H1 (cell line): ENCODE measurements around the gene DDX51. TPM values are rescaled to one million over a fixed set of nuclear protein-coding genes. Genes with fewer than 3 reads are reported as not detected.

Source experiments
- CTCF ChIA-PET: fragments of 300-600 bp; sonication (Branson Sonifier 250); formaldehyde crosslinking; loops from one replicate; lab custom pipeline; 2021; ENCODE audit not compliant: partially characterized antibody; lab: Charles Lee
- POLR2A ChIA-PET: fragments of 300-600 bp; sonication (Branson Sonifier 250); formaldehyde crosslinking; loops from one replicate; lab custom pipeline; 2021; ENCODE audit warnings: inconsistent platforms; ENCODE audit not compliant: partially characterized antibody; lab: Charles Lee
- DNase-seq, 2 experiments: peaks; one replicate each; pipeline versions ENCODE4 v3.0.0 to v3.0.0-alpha.2; 2010 to 2022; ENCODE audit warnings: low spot score in 2 of 2, low read depth in 1 of 2, mixed read lengths in 1 of 2
- FAIRE-seq: peaks from 2 replicates; lab custom pipeline; 2011; peaks lifted over from hg19 to GRCh38; lab: Jason Lieb, UNC
- H2AFZ ChIP-seq: 2 replicates; pipeline ENCODE4 v1.8.1; 2012; ENCODE audit warnings: low read length, inconsistent platforms
- H2AK5ac ChIP-seq: 2 replicates; pipeline ENCODE4 v1.6.1; 2013; ENCODE audit warnings: low read depth, low read length
- H2BK120ac ChIP-seq: replicated peaks from 2 replicates; pipeline ENCODE3; 2013; ENCODE audit warnings: low read depth, low read length, inconsistent platforms
- H2BK12ac ChIP-seq: 2 replicates; pipeline ENCODE4 v1.6.1; 2013; ENCODE audit warnings: low read depth, low read length
- H2BK15ac ChIP-seq: 2 replicates; pipeline ENCODE4 v1.6.1; 2013; ENCODE audit warnings: low read length
- H2BK20ac ChIP-seq: 2 replicates; pipeline ENCODE4 v1.6.1; 2013; ENCODE audit warnings: low read length
- H2BK5ac ChIP-seq: 2 replicates; pipeline ENCODE4 v1.6.1; 2013; ENCODE audit warnings: low read depth, low read length
- H3K14ac ChIP-seq: 2 replicates; pipeline ENCODE4 v1.6.1; 2013; ENCODE audit warnings: inconsistent platforms; ENCODE audit not compliant: insufficient read length
- H3K18ac ChIP-seq: 2 replicates; pipeline ENCODE4 v1.6.1; 2013; ENCODE audit warnings: low read length; ENCODE audit errors: extremely low read depth
- H3K23ac ChIP-seq: 2 replicates; pipeline ENCODE4 v1.6.1; 2013; ENCODE audit warnings: inconsistent platforms; ENCODE audit not compliant: insufficient read length
- H3K23me2 ChIP-seq: 2 replicates; pipeline ENCODE4 v1.6.1; 2013; ENCODE audit warnings: low read depth, low read length
- H3K27ac ChIP-seq: 2 replicates; pipeline ENCODE4 v1.6.1; 2011; ENCODE audit warnings: low read depth, low read length, inconsistent platforms
- H3K27me3 ChIP-seq, 4 experiments: replicated peaks in 1 of 4; 1 replicate in 1 of 4; 2 replicates in 3 of 4; pipeline versions ENCODE4 v1.6.1 to v1.8.1; 2011 to 2013; ENCODE audit warnings: low read length in 3 of 4, mild to moderate bottlenecking in 3 of 4, inconsistent platforms in 2 of 4, mixed read lengths in 2 of 4, moderate library complexity in 1 of 4; ENCODE audit not compliant: control insufficient read depth in 3 of 4, insufficient read depth in 3 of 4; ENCODE audit errors: extremely low read depth in 1 of 4
- H3K36me3 ChIP-seq, 4 experiments: 2 replicates each; pipeline versions ENCODE4 v1.6.1 to v1.8.1; 2011 to 2013; ENCODE audit warnings: mild to moderate bottlenecking in 4 of 4, low read length in 3 of 4, moderate library complexity in 2 of 4, control low read depth in 1 of 4, inconsistent platforms in 1 of 4; ENCODE audit not compliant: insufficient read depth in 4 of 4, control insufficient read depth in 2 of 4
- H3K4ac ChIP-seq: replicated peaks from 2 replicates; pipeline ENCODE3; 2013; ENCODE audit warnings: low read length, low read depth, mixed read lengths, inconsistent platforms; ENCODE audit not compliant: insufficient read length
- H3K4me1 ChIP-seq, 4 experiments: replicated peaks in 1 of 4; 1 replicate in 1 of 4; 2 replicates in 3 of 4; pipeline versions ENCODE4 v1.6.1 to v1.8.1; 2011 to 2013; ENCODE audit warnings: low read length in 3 of 4, inconsistent platforms in 2 of 4, mixed read lengths in 1 of 4; ENCODE audit not compliant: insufficient read depth in 4 of 4, control insufficient read depth in 3 of 4
- H3K4me2 ChIP-seq, 2 experiments: 2 replicates each; pipeline versions ENCODE4 v1.6.1 to v1.8.1; 2011 to 2013; ENCODE audit warnings: low read depth in 2 of 2, low read length in 2 of 2, control low read depth in 1 of 2, inconsistent platforms in 1 of 2, mild to moderate bottlenecking in 1 of 2; ENCODE audit not compliant: insufficient read depth in 1 of 2
- H3K4me3 ChIP-seq, 4 experiments: fragments of 200-600, 300-600 bp in 1 of 4; sonication (generic), shearing (Covaris generic), sonication (Bioruptor Twin) in 1 of 4; 2 replicates each; pipeline versions ENCODE4 v1.5.1 to v1.8.1; 2011 to 2016; ENCODE audit warnings: low read length in 4 of 4, low read depth in 3 of 4, control low read depth in 2 of 4, inconsistent platforms in 2 of 4, mild to moderate bottlenecking in 2 of 4, mixed read lengths in 1 of 4, moderate library complexity in 1 of 4; ENCODE audit not compliant: insufficient read depth in 2 of 4; ENCODE audit errors: extremely low read depth in 1 of 4
- H3K56ac ChIP-seq: replicated peaks from 2 replicates; pipeline ENCODE3; 2013; ENCODE audit warnings: low read depth, mild to moderate bottlenecking, mixed read lengths, low read length, inconsistent platforms; ENCODE audit not compliant: insufficient read length
- H3K79me1 ChIP-seq: 2 replicates; pipeline ENCODE4 v1.6.1; 2013; ENCODE audit warnings: low read depth, low read length, control low read depth
- H3K79me2 ChIP-seq, 2 experiments: 2 replicates each; pipeline versions ENCODE4 v1.6.1 to v1.8.1; 2012 to 2013; ENCODE audit warnings: low read length in 2 of 2, mild to moderate bottlenecking in 2 of 2, inconsistent platforms in 1 of 2; ENCODE audit not compliant: insufficient read depth in 2 of 2, control insufficient read depth in 1 of 2
- H3K9ac ChIP-seq, 4 experiments: replicated peaks in 1 of 4; 1 replicate in 1 of 4; 2 replicates in 3 of 4; pipeline versions ENCODE4 v1.6.1 to v1.8.1; 2011 to 2013; ENCODE audit warnings: low read depth in 3 of 4, low read length in 3 of 4, control low read depth in 2 of 4, mild to moderate bottlenecking in 2 of 4, moderate library complexity in 2 of 4, inconsistent platforms in 1 of 4; ENCODE audit errors: extremely low read depth in 1 of 4
- H3K9me3 ChIP-seq, 2 experiments: 2 replicates each; pipeline versions ENCODE4 v1.6.1 to v1.8.1; 2012 to 2013; ENCODE audit warnings: mild to moderate bottlenecking in 2 of 2, moderate library complexity in 2 of 2, control low read depth in 1 of 2, inconsistent platforms in 1 of 2, low read depth in 1 of 2, low read length in 1 of 2, mixed read lengths in 1 of 2; ENCODE audit not compliant: insufficient read depth in 2 of 2
- H4K20me1 ChIP-seq, 2 experiments: replicated peaks in 1 of 2; 2 replicates each; pipeline versions ENCODE3 to v1.8.1; 2011 to 2013; ENCODE audit warnings: inconsistent platforms in 2 of 2, low read length in 2 of 2, mild to moderate bottlenecking in 1 of 2; ENCODE audit not compliant: insufficient read depth in 2 of 2, control insufficient read depth in 1 of 2
- H4K5ac ChIP-seq: 2 replicates; pipeline ENCODE4 v1.6.1; 2013; ENCODE audit warnings: low read length, low read depth, mixed read lengths, inconsistent platforms; ENCODE audit not compliant: insufficient read length
- H4K8ac ChIP-seq: 2 replicates; pipeline ENCODE4 v1.8.0; 2013; ENCODE audit warnings: mild to moderate bottlenecking, moderate library complexity, low read length, inconsistent platforms; ENCODE audit not compliant: insufficient read depth; ENCODE audit errors: extremely low read depth
- H4K91ac ChIP-seq: replicated peaks from 2 replicates; pipeline ENCODE3; 2013; ENCODE audit warnings: low read length, mixed read lengths, inconsistent platforms; ENCODE audit not compliant: insufficient read length
- CREB1 ChIP-seq: IDR thresholded peaks from 2 replicates; pipeline ENCODE4 v1.6.1; 2012; ENCODE audit warnings: inconsistent platforms
- HDAC2 ChIP-seq, 2 experiments: fragments of 300-600 bp in 1 of 2; sonication (generic) in 1 of 2; IDR thresholded peaks; 2 replicates each; pipeline ENCODE4 v1.6.1; 2011 to 2012; ENCODE audit warnings: low read depth in 2 of 2, low read length in 2 of 2, mild to moderate bottlenecking in 2 of 2, moderate library complexity in 2 of 2, borderline replicate concordance in 1 of 2, inconsistent platforms in 1 of 2
- JUN ChIP-seq: IDR thresholded peaks from 2 replicates; pipeline ENCODE4 v1.6.1; 2011; ENCODE audit warnings: low read depth, mild to moderate bottlenecking, improper control_type of control experiment, low read length
- NRF1 ChIP-seq: IDR thresholded peaks from 2 replicates; pipeline ENCODE4 v1.6.1; 2011; ENCODE audit warnings: mild to moderate bottlenecking, low read depth, low read length, improper control_type of control experiment
- SIN3A ChIP-seq, 2 experiments: IDR thresholded peaks in 1 of 2; conservative IDR thresholded peaks in 1 of 2; 2 replicates each; pipeline ENCODE4 v1.6.1; 2011 to 2012; ENCODE audit warnings: low read length in 2 of 2, improper control_type of control experiment in 1 of 2, low read depth in 1 of 2, mild to moderate bottlenecking in 1 of 2
- SP1 ChIP-seq: IDR thresholded peaks from 2 replicates; pipeline ENCODE4 v1.6.1; 2011; ENCODE audit warnings: low read depth, low read length
- SP2 ChIP-seq: IDR thresholded peaks from 2 replicates; pipeline ENCODE4 v1.6.1; 2012; ENCODE audit warnings: mild to moderate bottlenecking, low read length, inconsistent platforms
- SP4 ChIP-seq: IDR thresholded peaks from 2 replicates; pipeline ENCODE4 v1.6.1; 2012; ENCODE audit warnings: low read length, inconsistent platforms
- TBP ChIP-seq: IDR thresholded peaks from 2 replicates; pipeline ENCODE4 v1.6.1; 2011; ENCODE audit warnings: low read depth, low read length, improper control_type of control experiment
- WGBS, 2 experiments: shearing (Covaris generic) in 1 of 2; methylation state at CpG; one replicate each; pipeline versions ENCODE4 v1.1.6 to v1.1.7; 2013 to 2015; ENCODE audit warnings: low lambda C conversion rate in 2 of 2, mixed read lengths in 2 of 2, inconsistent platforms in 1 of 2, low coverage in 1 of 2, missing lambda C conversion rate in 1 of 2; ENCODE audit not compliant: insufficient replicate concordance in 2 of 2, insufficient coverage in 1 of 2, insufficient read length in 1 of 2; ENCODE audit errors: extremely low coverage in 1 of 2, missing lambda C conversion rate in 1 of 2; 5-methylcytosine and 5-hydroxymethylcytosine counted together
- polyA plus RNA-seq, 7 experiments: library from polyadenylated mRNA; depleted of rRNA in 3 of 7; stranded (reverse) in 5 of 7; unstranded in 2 of 7; fragments of >200 nt in 5 of 7; fragments of 200-250 nt in 2 of 7; gene quantifications; 1 replicate in 5 of 7; 2 replicates in 1 of 7; 4 replicates in 1 of 7; pipeline versions ENCODE4 v1.2.1 to v1.2.3, GENCODE V29; 2011 to 2013; ENCODE audit warnings: missing spikeins in 2 of 7, mixed read lengths in 2 of 7
- total RNA-seq: library from RNA; stranded (reverse); fragmentation: NEBNext Ultra II Directional; extraction: Animal tissue kit (Norgen Biotek cat#: 25700); gene quantifications from 2 replicates; pipeline ENCODE4 v1.2.1, GENCODE V29; 2021
- TF ChIP-seq, protein P1 (sequence below): IDR thresholded peaks from 2 replicates; pipeline ENCODE4 v1.6.1; 2012; ENCODE audit warnings: low read length, inconsistent platforms

The DDX51 gene
- total and polyA plus RNA-seq, 2 of the 8 experiments (the other 6 are each of a cell fraction or from before 2014, with no cell fraction given), result 11.2 to 24.4 TPM

DNA sequence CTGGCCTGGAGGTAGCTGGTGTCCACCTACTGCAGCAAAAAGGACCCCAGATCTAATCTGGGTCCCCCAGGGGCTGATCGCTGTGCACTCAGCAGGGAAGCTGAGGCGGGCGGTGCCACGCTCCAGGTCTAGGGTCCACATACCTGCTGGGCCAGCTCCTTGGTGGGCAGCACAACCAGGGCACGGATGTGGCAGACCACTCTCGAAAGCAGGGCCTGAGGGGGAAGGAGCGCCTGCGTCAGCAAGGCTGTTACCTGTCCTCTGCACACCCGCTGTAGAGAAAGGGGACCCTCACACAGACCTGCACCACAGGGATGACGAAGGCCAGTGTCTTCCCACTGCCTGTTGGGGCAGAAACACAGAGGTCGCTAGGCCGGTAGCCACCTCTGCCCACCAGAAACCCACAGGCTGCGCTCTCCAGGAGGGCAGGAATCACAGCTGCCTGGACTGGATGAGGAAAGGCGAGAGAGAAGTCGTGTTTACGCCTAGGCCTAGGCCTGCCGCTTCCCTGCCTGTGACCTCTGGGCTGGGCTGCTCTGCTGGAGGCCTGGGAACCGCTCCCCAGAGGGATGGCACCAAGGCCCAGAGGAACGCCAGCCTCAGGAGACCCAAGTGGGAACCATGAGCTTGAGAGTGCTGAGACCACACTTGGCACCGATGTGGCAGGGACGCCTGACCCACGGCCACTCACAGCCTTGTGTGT lies 2.0 kb downstream of the DDX51 start:
- Histone ChIP-seq H3K36me3 (peaks cover 12 to 38% (median 27%) of the 10 kb centered on the region in 4 experiments; a peak in 6 of 8 replicates), H2AFZ (no peak overlapping the region)
- POLR2A ChIA-PET, result interaction anchor here (0.8 to 2.8 kb wide), 3 partner anchors 9 to 26 kb away, joined by 3 to 15 read pairs (median 9); no protein-coding TSS in a partner anchor
- TF ChIP-seq SP2 (no peak), SP1 (no peak), CREB1 (no peak), TBP (no peak), HDAC2 (IDR thresholded peaks at IDR 0.05; ENCODE audit: borderline replicate concordance in 1 of 2, low read depth in 2 of 2, low read length in 2 of 2) (no peak), SP4 (no peak), SIN3A (conservative IDR thresholded peaks at IDR 0.05 in 1 of 2, IDR thresholded peaks at IDR 0.05 in 1 of 2; ENCODE audit: low read depth in 1 of 2, low read length in 2 of 2) (no peak), NRF1 (no peak), JUN (no peak)
- TF ChIP-seq, protein P1, sequence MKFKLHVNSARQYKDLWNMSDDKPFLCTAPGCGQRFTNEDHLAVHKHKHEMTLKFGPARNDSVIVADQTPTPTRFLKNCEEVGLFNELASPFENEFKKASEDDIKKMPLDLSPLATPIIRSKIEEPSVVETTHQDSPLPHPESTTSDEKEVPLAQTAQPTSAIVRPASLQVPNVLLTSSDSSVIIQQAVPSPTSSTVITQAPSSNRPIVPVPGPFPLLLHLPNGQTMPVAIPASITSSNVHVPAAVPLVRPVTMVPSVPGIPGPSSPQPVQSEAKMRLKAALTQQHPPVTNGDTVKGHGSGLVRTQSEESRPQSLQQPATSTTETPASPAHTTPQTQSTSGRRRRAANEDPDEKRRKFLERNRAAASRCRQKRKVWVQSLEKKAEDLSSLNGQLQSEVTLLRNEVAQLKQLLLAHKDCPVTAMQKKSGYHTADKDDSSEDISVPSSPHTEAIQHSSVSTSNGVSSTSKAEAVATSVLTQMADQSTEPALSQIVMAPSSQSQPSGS, result no peak

More for the DNA sequence above, 2.0 kb downstream of the DDX51 start:
- Histone ChIP-seq H4K5ac (no peak overlapping the region), H3K9me3 (no peaks in the 10 kb centered on the region), H3K18ac (no peak overlapping the region), H3K14ac (no peak overlapping the region), H2BK12ac (no peak overlapping the region), H4K91ac (no peak overlapping the region), H3K27ac (no peak overlapping the region), H3K9ac (no peak overlapping the region), H2BK20ac (no peak overlapping the region), H3K4ac (no peak overlapping the region), H3K79me1 (peaks cover 28% of the 10 kb centered on the region), H3K4me3 (peak overlapping the region in 1 of 4 experiments; percentile 96; a peak in 1 of 8 replicates), H2BK120ac (no peak overlapping the region), H3K56ac (no peak overlapping the region), H3K79me2 (peaks cover 4 to 44% of the 10 kb centered on the region in 2 experiments; a peak in 3 of 4 replicates), H2AK5ac (no peak overlapping the region), H4K20me1 (peaks cover 11 to 25% of the 10 kb centered on the region in 2 experiments), H3K23ac (no peak overlapping the region), H3K4me2 (peak overlapping the region in 1 of 2 experiments; percentile 70; a peak in 1 of 4 replicates), H2BK5ac (no peak overlapping the region), H3K4me1 (peaks cover 0 to 15% (median 4%) of the 10 kb centered on the region in 4 experiments; a peak in 5 of 7 replicates), H3K27me3 (peaks cover 0 to 4% (median 1%) of the 10 kb centered on the region in 4 experiments; a peak in 1 of 7 replicates), H3K23me2 (peaks cover 13% of the 10 kb centered on the region; the same call in 1 of the 2 replicates), H4K8ac (peak overlapping the region; percentile 62; the same call in 1 of the 2 replicates), H2BK15ac (no peak overlapping the region)
- DNase-seq (no peak), FAIRE-seq (no peak)
- CTCF ChIA-PET, result interaction anchor here (1.0 to 2.0 kb wide), 3 partner anchors 8 to 26 kb away, joined by 4 to 6 read pairs (median 4); no protein-coding TSS in a partner anchor
- WGBS, 2 experiments, result 95% methylated on average over 18 of the region's 22 CpGs; no CpG with 5 or more reads in 1 of the 2 experiments
